Endothelial cell of umbilical vein (primary cell): ENCODE measurements around the gene SMTNL2. TPM values are rescaled to one million over a fixed set of nuclear protein-coding genes. Genes with fewer than 3 reads are reported as not detected.
A peak's percentile ranks its signal among the peaks of the same experiment; 100 is the strongest.

Experiments used
- BruUV-seq: library from RNA; stranded (reverse); fragments of 400-500 nt; replicated peaks from 2 replicates; lab custom pipeline; 2021; lab: Mats Ljungman, UMichigan
- CTCF ChIA-PET: fragments of 300-600, 350-600 bp; sonication (Branson Sonifier 250); formaldehyde crosslinking; loops from one replicate; lab custom pipeline; 2021; ENCODE audit warnings: antibody characterized with exemption, inconsistent platforms; lab: Charles Lee
- POLR2A ChIA-PET: fragments of 300-600, 350-600 bp; sonication (Branson Sonifier 250); formaldehyde crosslinking; loops from one replicate; lab custom pipeline; 2021; ENCODE audit warnings: antibody characterized with exemption, inconsistent platforms; lab: Charles Lee
- DNase-seq: peaks from one replicate; pipeline ENCODE4 v3.0.0-alpha.2; 2011; ENCODE audit warnings: low read depth, low spot score
- FAIRE-seq: peaks from 2 replicates; lab custom pipeline; 2011; peaks lifted over from hg19 to GRCh38; lab: Jason Lieb, UNC
- H2AFZ ChIP-seq: 2 replicates; pipeline ENCODE4 v1.6.0; 2012; ENCODE audit warnings: low read depth, low read length, control low read depth, inconsistent platforms
- H3K27ac ChIP-seq: 2 replicates; pipeline ENCODE4 v1.5.1; 2011; ENCODE audit warnings: low read depth, mild to moderate bottlenecking, control low read depth, low read length, moderate library complexity; ENCODE audit not compliant: insufficient read depth
- H3K27me3 ChIP-seq, 2 experiments: 2 replicates each; pipeline versions ENCODE4 v1.6.0 to v1.6.1; 2011; ENCODE audit warnings: low read length in 2 of 2, mixed read lengths in 1 of 2; ENCODE audit not compliant: control insufficient read depth in 2 of 2, insufficient read depth in 2 of 2
- H3K36me3 ChIP-seq, 2 experiments: 2 replicates in 1 of 2; 3 replicates in 1 of 2; pipeline ENCODE4 v1.5.1; 2011; ENCODE audit warnings: low read length in 2 of 2, mild to moderate bottlenecking in 1 of 2, moderate library complexity in 1 of 2; ENCODE audit not compliant: control insufficient read depth in 2 of 2, insufficient read depth in 2 of 2; ENCODE audit errors: extremely low read depth in 1 of 2
- H3K4me1 ChIP-seq: 3 replicates; pipeline ENCODE4 v1.5.1; 2011; ENCODE audit warnings: mild to moderate bottlenecking, low read length; ENCODE audit not compliant: control insufficient read depth, insufficient read depth; ENCODE audit errors: extremely low read depth
- H3K4me2 ChIP-seq: 2 replicates; pipeline ENCODE4 v1.6.1; 2011; ENCODE audit warnings: low read length, control low read depth, mixed read lengths; ENCODE audit not compliant: insufficient read depth
- H3K4me3 ChIP-seq, 3 experiments: fragments of 200-600 bp in 1 of 3; sonication (generic), shearing (Covaris generic) in 1 of 3; replicated peaks in 1 of 3; 2 replicates each; pipeline ENCODE4 v1.5.1; 2011 to 2016; ENCODE audit warnings: control low read depth in 3 of 3, low read length in 3 of 3, mild to moderate bottlenecking in 2 of 3, inconsistent platforms in 1 of 3, low read depth in 1 of 3, moderate library complexity in 1 of 3; ENCODE audit not compliant: insufficient read depth in 1 of 3
- H3K79me2 ChIP-seq: 2 replicates; pipeline ENCODE4 v1.6.0; 2012; ENCODE audit warnings: low read length, inconsistent platforms; ENCODE audit not compliant: control insufficient read depth, insufficient read depth
- H3K9ac ChIP-seq: replicated peaks from 2 replicates; pipeline ENCODE3; 2011; ENCODE audit warnings: low read length, control low read depth; ENCODE audit not compliant: insufficient read depth; ENCODE audit errors: extremely low read depth
- H3K9me1 ChIP-seq: replicated peaks from 3 replicates; pipeline ENCODE4 v1.6.0; 2011; ENCODE audit warnings: mild to moderate bottlenecking, low read length; ENCODE audit not compliant: control insufficient read depth, insufficient read depth; ENCODE audit errors: extremely low read depth
- H3K9me3 ChIP-seq: replicated peaks from 2 replicates; pipeline ENCODE4 v1.5.1; 2012; ENCODE audit warnings: low read length, inconsistent platforms; ENCODE audit not compliant: control insufficient read depth, insufficient read depth
- H4K20me1 ChIP-seq: replicated peaks from 2 replicates; pipeline ENCODE3; 2011; ENCODE audit warnings: mild to moderate bottlenecking, low read length; ENCODE audit not compliant: control insufficient read depth, insufficient read depth; ENCODE audit errors: extremely low read depth
- CTCF ChIP-seq, 2 donors: IDR thresholded peaks; 1 replicate in 1 of 2; 2 replicates in 1 of 2; pipeline ENCODE4 v1.5.1; 2011; ENCODE audit warnings: low read length in 2 of 2, mild to moderate bottlenecking in 2 of 2, moderate library complexity in 2 of 2, control low read depth in 1 of 2, inconsistent platforms in 1 of 2, low read depth in 1 of 2; ENCODE audit not compliant: insufficient read depth in 1 of 2; ENCODE audit errors: extremely low read depth in 1 of 2
- EZH2 ChIP-seq: IDR thresholded peaks from 2 replicates; pipeline ENCODE4 v1.6.1; 2012; ENCODE audit warnings: borderline replicate concordance, low read depth, mild to moderate bottlenecking, moderate library complexity, low read length, inconsistent platforms; ENCODE audit not compliant: severe bottlenecking
- FOS ChIP-seq: IDR thresholded peaks from 2 replicates; pipeline ENCODE4 v1.6.1; 2011; ENCODE audit warnings: mild to moderate bottlenecking, low read length, moderate library complexity, borderline replicate concordance; ENCODE audit not compliant: insufficient read depth
- JUN ChIP-seq: IDR thresholded peaks from 2 replicates; pipeline ENCODE4 v1.6.1; 2011; ENCODE audit warnings: borderline replicate concordance, low read depth; ENCODE audit not compliant: insufficient read length, insufficient read depth
- MAX ChIP-seq: IDR thresholded peaks from 2 replicates; pipeline ENCODE4 v1.6.1; 2011; ENCODE audit not compliant: insufficient read depth, insufficient read length
- POLR2A ChIP-seq: IDR thresholded peaks from 2 replicates; pipeline ENCODE4 v1.6.1; 2012; ENCODE audit warnings: low read depth, mild to moderate bottlenecking, control low read depth, low read length
- dilution Hi-C: fragments of 300-500 bp; cut with MboI; formaldehyde crosslinking; loops from one replicate; pipeline ENCODE4 v1.15.0; 2019; ENCODE audit warnings: low sequenced_read_pairs; ENCODE audit not compliant: extremely low pct_ligation_motif_present
- intact Hi-C: fragments of 100-400 bp; cut with micrococcal nuclease; formaldehyde crosslinking; loops from one replicate; pipeline ENCODE4 v1.10.0; 2022
- polyA plus RNA-seq, 4 experiments: library from polyadenylated mRNA; depleted of rRNA in 3 of 4; stranded (reverse) in 3 of 4; unstranded in 1 of 4; fragments of >200 nt; gene quantifications; 2 replicates each; pipeline versions ENCODE4 v1.2.1 to v1.2.3, GENCODE V29; 2011 to 2012; ENCODE audit warnings: missing spikeins in 1 of 4
- total RNA-seq: library from RNA; stranded (reverse); gene quantifications from 2 replicates; pipeline ENCODE4 v1.2.3, GENCODE V29; 2021

The SMTNL2 gene
- total and polyA plus RNA-seq, 2 donors (not counting 3 experiments of a cell fraction or from before 2014, with no cell fraction given), result not detected

GRCh38 chr17:4607261-4607741, 23.0 kb downstream of the SMTNL2 start:
- H3K4me1 ChIP-seq, result peaks cover 4% of the 10 kb centered on the region
- ChIA-PET CTCF (interaction anchor here (0.8 to 5.1 kb wide), 3 partner anchors 17 to 296 kb away, joined by 3 to 32 read pairs (median 7); partner anchors contain the start of gene CHRNE), POLR2A (no interaction called here)
- FAIRE-seq, result no peak
- H3K79me2 ChIP-seq, result no peaks in the 10 kb centered on the region
- peak overlapping the region; percentile 35 for H2AFZ ChIP-seq
- DNase-seq, result no peak
- intact Hi-C loops, result no loop called here
- no peaks in the 10 kb centered on the region for H4K20me1 ChIP-seq
- no peak overlapping the region for H3K27ac ChIP-seq
- no peaks in the 10 kb centered on the region for H3K9me1 ChIP-seq
- H3K36me3 ChIP-seq, result no peaks in the 10 kb centered on the region
- no peaks in the 10 kb centered on the region for H3K9me3 ChIP-seq
- H3K27me3 ChIP-seq, result peaks cover 8 to 13% of the 10 kb centered on the region in 2 experiments
- no TSS peak for BruUV-seq
- dilution Hi-C loops, result no loop called here
- H3K9ac ChIP-seq, result no peak overlapping the region
- TF ChIP-seq POLR2A, result no peak
- H3K4me2 ChIP-seq, result no peak overlapping the region
- no peak overlapping the region for H3K4me3 ChIP-seq

GRCh38 chr17:4607773-4608187, 23.5 kb downstream of the SMTNL2 start:
- FAIRE-seq, result no peak
- Histone ChIP-seq H4K20me1 (no peaks in the 10 kb centered on the region), H3K9me3 (no peaks in the 10 kb centered on the region), H3K4me2 (no peak overlapping the region), H3K4me1 (peaks cover 4% of the 10 kb centered on the region), H3K79me2 (no peaks in the 10 kb centered on the region), H3K36me3 (no peaks in the 10 kb centered on the region), H3K27me3 (peaks cover 8 to 13% of the 10 kb centered on the region in 2 experiments), H3K27ac (no peak overlapping the region), H3K4me3 (no peak overlapping the region), H2AFZ (peak overlapping the region; percentile 35), H3K9ac (no peak overlapping the region), H3K9me1 (no peaks in the 10 kb centered on the region)
- BruUV-seq, result no TSS peak
- ChIA-PET CTCF (interaction anchor here (0.8 to 5.1 kb wide), 3 partner anchors 17 to 295 kb away, joined by 3 to 32 read pairs (median 7); partner anchors contain the start of gene CHRNE), POLR2A (no interaction called here)
- TF ChIP-seq EZH2 (peak; percentile 15), POLR2A (no peak), FOS (no peak), CTCF (IDR thresholded peaks at IDR 0.05; ENCODE audit: extremely low read depth in 1 of 2, insufficient read depth in 1 of 2, low read depth in 1 of 2, low read length in 2 of 2) (no peak), MAX (no peak), JUN (no peak)
- intact Hi-C loops, result no loop called here
- peak; percentile 66 for DNase-seq
- dilution Hi-C loops, result no loop called here
